GM18511 (cell line): ENCODE measurements around the gene TOR1AIP1.

ENCODE experiments used
- ATAC-seq: cut with Tn5 transposase; IDR thresholded peaks from one replicate; pipeline ENCODE4 v1.9.1; 2021; ENCODE audit warnings: mild to moderate bottlenecking, moderate library complexity; ENCODE audit not compliant: unreplicated experiment

TOR1AIP1 gene

GRCh38 chr1:179881642-179882252 lies 338 bp upstream of the TOR1AIP1 start:
- no peak for ATAC-seq

- peak; percentile 21 for ATAC-seq
These were observed 1.1 kb downstream of the TOR1AIP1 start for GRCh38 chr1:179883040-179883744.

GRCh38 chr1:179883745-179884138 lies 1.7 kb downstream of the TOR1AIP1 start:
- peak; percentile 24 for ATAC-seq

GRCh38 chr1:179888071-179888470 lies 6.0 kb downstream of the TOR1AIP1 start:
- ATAC-seq: no peak

- no peak for ATAC-seq
These were observed 7.5 kb downstream of the TOR1AIP1 start for GRCh38 chr1:179889589-179889988.

- ATAC-seq: no peak
These were observed 28.8 kb downstream of the TOR1AIP1 start for GRCh38 chr1:179910934-179911333.

GRCh38 chr1:179911812-179912211 lies 29.7 kb downstream of the TOR1AIP1 start:
- no peak for ATAC-seq

GRCh38 chr1:179917601-179918429 lies 35.7 kb downstream of the TOR1AIP1 start:
- no peak for ATAC-seq

GRCh38 chr1:179921472-179921871 lies 39.4 kb downstream of the TOR1AIP1 start:
- no peak for ATAC-seq

- ATAC-seq: no peak
These were observed 40.1 kb downstream of the TOR1AIP1 start for GRCh38 chr1:179921981-179922872.

- no peak for ATAC-seq
These were observed 40.9 kb downstream of the TOR1AIP1 start for GRCh38 chr1:179923029-179923428.

- ATAC-seq: no peak
These were observed 42.2 kb downstream of the TOR1AIP1 start for GRCh38 chr1:179924268-179924667.

- no peak for ATAC-seq
These were observed 43.2 kb downstream of the TOR1AIP1 start for GRCh38 chr1:179925302-179925701.

- ATAC-seq: no peak
These were observed 44.1 kb downstream of the TOR1AIP1 start for GRCh38 chr1:179925922-179926849.

- no peak for ATAC-seq
These were observed 44.7 kb downstream of the TOR1AIP1 start for GRCh38 chr1:179926850-179927205.

GRCh38 chr1:179929955-179930798 lies 48.1 kb downstream of the TOR1AIP1 start:
- ATAC-seq: no peak

- no peak for ATAC-seq
These were observed 48.8 kb downstream of the TOR1AIP1 start for GRCh38 chr1:179930867-179931266.

GRCh38 chr1:179933219-179933618 lies 51.1 kb downstream of the TOR1AIP1 start:
- no peak for ATAC-seq
